ENCODE measurements around the gene PYGO2. TPM values are rescaled to one million over a fixed set of nuclear protein-coding genes. Genes with fewer than 3 reads are reported as not detected.
A peak's percentile ranks its signal among the peaks of the same experiment; 100 is the strongest.

The PYGO2 gene
- total RNA-seq, 2 experiments from 2014 or later, result 30.3 to 32.8 TPM

DNA sequence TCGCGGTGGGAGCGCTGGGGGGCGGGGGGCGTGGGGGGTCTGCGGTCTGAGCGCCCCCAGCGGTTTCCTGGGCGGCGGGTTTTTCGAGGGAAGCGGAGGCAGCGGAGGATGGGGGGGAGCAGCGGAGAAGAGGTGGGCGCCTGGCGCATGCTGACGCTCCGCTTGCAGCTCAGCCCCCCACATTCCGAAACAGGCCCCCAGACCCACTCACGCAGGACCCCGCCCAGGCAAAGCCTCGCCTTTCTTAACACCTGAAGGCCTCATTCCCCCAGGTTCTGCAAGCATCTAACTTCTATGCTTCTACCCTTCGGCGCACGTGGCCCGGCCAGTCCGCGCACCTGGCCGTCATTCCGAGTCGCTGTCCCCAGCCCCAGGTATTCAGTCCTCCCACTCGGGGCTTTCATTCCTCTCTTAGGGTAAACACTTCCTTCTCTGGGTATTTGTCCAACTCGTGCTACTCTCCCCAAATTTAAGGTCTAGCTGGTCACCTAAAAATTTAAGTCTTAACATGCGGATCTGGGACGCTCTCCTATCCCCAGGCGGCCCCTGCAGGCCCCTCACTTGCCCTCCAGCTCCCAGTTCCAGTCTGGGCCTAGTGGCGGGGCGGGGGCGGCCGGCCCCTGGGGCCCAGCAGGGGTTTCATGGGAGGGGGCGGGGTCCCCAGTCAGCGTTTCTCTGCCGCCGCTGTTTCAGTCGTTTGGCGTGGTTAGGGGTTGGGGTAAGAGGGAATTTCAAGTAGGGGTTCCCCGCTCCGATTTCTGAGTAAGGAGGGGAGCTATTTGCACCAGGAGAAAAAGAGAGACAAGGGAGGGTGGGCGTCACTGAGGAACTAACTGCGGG is 38.2 kb upstream of the PYGO2 start:
- ChIA-PET CTCF (interaction anchor here (0.8 to 13.2 kb wide), 20 partner anchors 9 to 173 kb away, joined by 3 to 159 read pairs (median 6); partner anchors contain the start of genes ADAM15, CKS1B, FLAD1 and KRTCAP2), POLR2A (interaction anchor here (1.0 to 10.2 kb wide), 11 partner anchors 11 to 63 kb away, joined by 3 to 189 read pairs (median 7); partner anchors contain the start of genes CKS1B, FLAD1, PBXIP1 and PMVK)
- peaks cover 59% of the 10 kb centered on the region for H3K4me1 ChIP-seq (ENCODE audit: insufficient read depth, low read length)
- Mint-ChIP-seq H3K36me3 (ENCODE audit: low read depth) (peaks cover 15% of the 10 kb centered on the region), H3K4me1 (ENCODE audit: low read depth) (peaks cover 55% of the 10 kb centered on the region), H3K27me3 (no peaks in the 10 kb centered on the region), H3K27ac (peak overlapping the region; percentile 90), H3K4me3 (peak overlapping the region; percentile 92), H3K9me3 (no peaks in the 10 kb centered on the region)
- H3K4me3 ChIP-seq (ENCODE audit: low read length), result peak overlapping the region; percentile 73
- peak overlapping the region; percentile 70 to 96 for H3K27ac ChIP-seq (ENCODE audit: low read depth in 1 of 2, low read length in 2 of 2)
- no peaks in the 10 kb centered on the region for H3K27me3 ChIP-seq (ENCODE audit: control insufficient read depth in 1 of 2, insufficient read depth in 2 of 2, low read length in 2 of 2)
- intact Hi-C loops (cut with DNase I, micrococcal nuclease), result loop anchor here (1.0 to 5.0 kb wide), 6 partner anchors 18 to 63 kb away; partner anchors contain the start of gene EFNA4 (in 2 of the 2)
- H3K36me3 ChIP-seq (ENCODE audit: insufficient read depth, low read length), result no peaks in the 10 kb centered on the region
- ATAC-seq (ENCODE audit: poor library complexity) (no peak), DNase-seq (peak in 5 of 14 experiments; percentile 38 to 81 (median 43))
- H3K9me3 ChIP-seq (ENCODE audit: control insufficient read depth in 1 of 2, insufficient read depth in 1 of 2, low read length in 2 of 2), result no peaks in the 10 kb centered on the region
- TF ChIP-seq, protein P1, sequence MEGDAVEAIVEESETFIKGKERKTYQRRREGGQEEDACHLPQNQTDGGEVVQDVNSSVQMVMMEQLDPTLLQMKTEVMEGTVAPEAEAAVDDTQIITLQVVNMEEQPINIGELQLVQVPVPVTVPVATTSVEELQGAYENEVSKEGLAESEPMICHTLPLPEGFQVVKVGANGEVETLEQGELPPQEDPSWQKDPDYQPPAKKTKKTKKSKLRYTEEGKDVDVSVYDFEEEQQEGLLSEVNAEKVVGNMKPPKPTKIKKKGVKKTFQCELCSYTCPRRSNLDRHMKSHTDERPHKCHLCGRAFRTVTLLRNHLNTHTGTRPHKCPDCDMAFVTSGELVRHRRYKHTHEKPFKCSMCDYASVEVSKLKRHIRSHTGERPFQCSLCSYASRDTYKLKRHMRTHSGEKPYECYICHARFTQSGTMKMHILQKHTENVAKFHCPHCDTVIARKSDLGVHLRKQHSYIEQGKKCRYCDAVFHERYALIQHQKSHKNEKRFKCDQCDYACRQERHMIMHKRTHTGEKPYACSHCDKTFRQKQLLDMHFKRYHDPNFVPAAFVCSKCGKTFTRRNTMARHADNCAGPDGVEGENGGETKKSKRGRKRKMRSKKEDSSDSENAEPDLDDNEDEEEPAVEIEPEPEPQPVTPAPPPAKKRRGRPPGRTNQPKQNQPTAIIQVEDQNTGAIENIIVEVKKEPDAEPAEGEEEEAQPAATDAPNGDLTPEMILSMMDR (IDR thresholded peaks at IDR 0.05), result no peak

DNA sequence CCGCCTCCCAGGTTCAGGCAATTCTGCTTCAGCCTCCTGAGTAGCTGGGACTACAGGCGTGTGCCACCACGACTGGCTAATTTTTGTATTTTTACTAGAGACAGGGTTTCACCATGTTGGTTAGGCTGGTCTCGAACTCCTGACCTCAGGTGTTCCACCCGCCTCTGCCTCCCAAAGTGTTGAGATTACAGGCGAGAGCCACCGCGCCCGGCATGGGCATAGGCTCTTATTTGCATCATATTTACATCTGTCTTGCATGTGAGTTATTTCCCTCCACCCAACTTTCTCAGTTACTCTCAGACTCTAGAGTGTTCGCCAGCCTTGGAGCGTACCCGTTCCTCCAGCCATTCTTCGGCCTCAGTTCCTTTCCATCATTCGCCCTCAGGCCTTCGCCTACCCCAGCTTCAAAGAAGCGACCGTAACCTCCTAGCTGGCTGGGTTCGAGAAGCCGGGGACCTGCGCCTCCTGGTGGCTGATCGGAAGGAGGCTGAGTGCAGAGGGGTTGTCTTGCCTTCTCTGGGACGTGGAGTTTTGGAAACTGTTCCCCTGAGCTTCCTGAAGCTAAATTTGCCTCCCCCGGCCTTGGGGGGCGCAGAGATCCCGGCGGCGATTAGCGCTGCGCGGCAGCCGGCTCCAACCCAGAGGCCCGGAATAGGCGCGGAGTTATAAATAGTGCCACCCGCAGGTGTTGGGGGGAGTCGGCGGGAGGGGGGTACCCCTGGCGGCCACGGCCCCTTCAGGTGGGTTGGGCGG is 37.4 kb upstream of the PYGO2 start:
- Mint-ChIP-seq H3K4me3 (peak overlapping the region; percentile 83), H3K36me3 (ENCODE audit: low read depth) (peaks cover 10% of the 10 kb centered on the region), H3K27ac (peak overlapping the region; percentile 90), H3K27me3 (no peaks in the 10 kb centered on the region), H3K9me3 (no peaks in the 10 kb centered on the region), H3K4me1 (ENCODE audit: low read depth) (peaks cover 52% of the 10 kb centered on the region)
- Histone ChIP-seq H3K4me1 (ENCODE audit: insufficient read depth, low read length) (peaks cover 51% of the 10 kb centered on the region), H3K9me3 (ENCODE audit: control insufficient read depth in 1 of 2, insufficient read depth in 1 of 2, low read length in 2 of 2) (no peaks in the 10 kb centered on the region), H3K36me3 (ENCODE audit: insufficient read depth, low read length) (no peaks in the 10 kb centered on the region), H3K27me3 (ENCODE audit: control insufficient read depth in 1 of 2, insufficient read depth in 2 of 2, low read length in 2 of 2) (no peaks in the 10 kb centered on the region), H3K4me3 (ENCODE audit: low read length) (peak overlapping the region; percentile 73), H3K27ac (ENCODE audit: low read depth in 1 of 2, low read length in 2 of 2) (peak overlapping the region; percentile 26 to 96)
- intact Hi-C loops (cut with DNase I, micrococcal nuclease), result loop anchor here in 1 of 2 experiments (1.0 to 2.0 kb wide), 3 partner anchors 18 to 37 kb away; no protein-coding TSS in a partner anchor
- ATAC-seq (ENCODE audit: poor library complexity), result no peak
- DNase-seq, result peak in 13 of 14 experiments; percentile 46 to 83 (median 65)
- TF ChIP-seq, protein P1 (IDR thresholded peaks at IDR 0.05), result peak; percentile 86
- ChIA-PET CTCF (interaction anchor here (0.6 to 13.2 kb wide), 24 partner anchors 9 to 174 kb away, joined by 3 to 159 read pairs (median 6); partner anchors contain the start of genes ADAM15, CKS1B, FLAD1 and KRTCAP2), POLR2A (interaction anchor here (0.6 to 10.2 kb wide), 11 partner anchors 11 to 64 kb away, joined by 3 to 189 read pairs (median 7); partner anchors contain the start of genes CKS1B, FLAD1, PBXIP1 and PMVK)
